Neuronal stem cell (in vitro differentiated cells): ENCODE data around the gene ZNF423.

Experiments used
- DNase-seq: peaks from one replicate; pipeline ENCODE4 v3.0.0-alpha.2; 2013; ENCODE audit warnings: low spot score
- H2AFZ ChIP-seq: one replicate; pipeline ENCODE4 v1.6.1; 2013; ENCODE audit warnings: mild to moderate bottlenecking, low read length, inconsistent platforms
- H2AK5ac ChIP-seq: 2 replicates; pipeline ENCODE4 v1.6.1; 2013; ENCODE audit warnings: low read depth, mild to moderate bottlenecking, inconsistent platforms, low read length, moderate library complexity, mixed read lengths
- H2BK120ac ChIP-seq: 2 replicates; pipeline ENCODE4 v1.6.1; 2013; ENCODE audit warnings: low read depth, mild to moderate bottlenecking, inconsistent platforms, low read length, moderate library complexity, mixed read lengths
- H2BK12ac ChIP-seq: one replicate; pipeline ENCODE4 v1.6.1; 2013; ENCODE audit warnings: low read length, inconsistent platforms
- H2BK15ac ChIP-seq: 2 replicates; pipeline ENCODE4 v1.6.1; 2013; ENCODE audit warnings: mild to moderate bottlenecking, low read length, inconsistent platforms, mixed read lengths
- H2BK5ac ChIP-seq: one replicate; pipeline ENCODE4 v1.6.1; 2013; ENCODE audit warnings: inconsistent platforms, mild to moderate bottlenecking, low read length, moderate library complexity
- H3K14ac ChIP-seq: one replicate; pipeline ENCODE4 v1.6.1; 2013; ENCODE audit warnings: low read length, inconsistent platforms
- H3K18ac ChIP-seq: 2 replicates; pipeline ENCODE4 v1.6.1; 2013; ENCODE audit warnings: low read length, inconsistent platforms
- H3K23ac ChIP-seq: 2 replicates; pipeline ENCODE4 v1.6.1; 2013; ENCODE audit warnings: low read depth, mild to moderate bottlenecking, mixed read lengths, low read length, inconsistent platforms; ENCODE audit not compliant: poor library complexity
- H3K27ac ChIP-seq: replicated peaks from 3 replicates; pipeline ENCODE4 v1.5.1; 2013; ENCODE audit warnings: low read length, inconsistent platforms
- H3K27me3 ChIP-seq, 3 experiments: 2 replicates each; pipeline ENCODE4 v1.6.1; 2013; ENCODE audit warnings: low read length in 3 of 3, mild to moderate bottlenecking in 2 of 3, inconsistent platforms in 1 of 3, low read depth in 1 of 3, mixed read lengths in 1 of 3, moderate library complexity in 1 of 3; ENCODE audit not compliant: control insufficient read depth in 3 of 3, insufficient read depth in 3 of 3
- H3K36me3 ChIP-seq, 2 donors: replicated peaks in 1 of 2; 2 replicates each; pipeline ENCODE4 v1.6.1; 2013; ENCODE audit warnings: low read length in 2 of 2; ENCODE audit not compliant: control insufficient read depth in 2 of 2, insufficient read depth in 2 of 2
- H3K4ac ChIP-seq: 2 replicates; pipeline ENCODE4 v1.6.1; 2013; ENCODE audit warnings: inconsistent platforms, mild to moderate bottlenecking, low read length, moderate library complexity
- H3K4me1 ChIP-seq, 2 donors: 1 replicate in 1 of 2; 2 replicates in 1 of 2; pipeline ENCODE4 v1.6.1; 2013; ENCODE audit warnings: low read length in 2 of 2, low read depth in 1 of 2; ENCODE audit not compliant: control insufficient read depth in 2 of 2, insufficient read depth in 1 of 2
- H3K4me2 ChIP-seq: one replicate; pipeline ENCODE4 v1.6.1; 2013; ENCODE audit warnings: mild to moderate bottlenecking, low read length, inconsistent platforms; ENCODE audit not compliant: insufficient read depth, poor library complexity, severe bottlenecking
- H3K4me3 ChIP-seq, 2 donors: 2 replicates each; pipeline ENCODE4 v1.5.1; 2013; ENCODE audit warnings: low read length in 2 of 2, mild to moderate bottlenecking in 2 of 2, inconsistent platforms in 1 of 2, moderate library complexity in 1 of 2
- H3K79me1 ChIP-seq: one replicate; pipeline ENCODE4 v1.6.1; 2013; ENCODE audit warnings: low read depth, mild to moderate bottlenecking, inconsistent platforms, low read length, moderate library complexity
- H3K9ac ChIP-seq: one replicate; pipeline ENCODE4 v1.6.1; 2013; ENCODE audit warnings: mild to moderate bottlenecking, low read depth, low read length, inconsistent platforms; ENCODE audit not compliant: poor library complexity
- H3K9me3 ChIP-seq, 2 donors: replicated peaks in 1 of 2; 2 replicates each; pipeline versions ENCODE3 to v1.6.1; 2013; ENCODE audit warnings: low read length in 2 of 2, mild to moderate bottlenecking in 2 of 2, inconsistent platforms in 1 of 2, low read depth in 1 of 2, mixed read lengths in 1 of 2, moderate library complexity in 1 of 2; ENCODE audit not compliant: control insufficient read depth in 2 of 2, insufficient read depth in 1 of 2
- H4K8ac ChIP-seq: one replicate; pipeline ENCODE4 v1.6.1; 2013; ENCODE audit warnings: low read depth, mild to moderate bottlenecking, inconsistent platforms, low read length, moderate library complexity
- H4K91ac ChIP-seq: one replicate; pipeline ENCODE4 v1.6.1; 2013; ENCODE audit warnings: low read length, low read depth, mild to moderate bottlenecking, inconsistent platforms; ENCODE audit not compliant: poor library complexity
- WGBS, 2 donors: extraction: QIAGEN DNeasy Blood & Tissue Kit; methylation state at CpG; one replicate each; pipeline ENCODE4 v1.1.7; 2013; ENCODE audit warnings: missing lambda C conversion rate in 2 of 2, mixed read lengths in 1 of 2; ENCODE audit not compliant: insufficient read length in 2 of 2, insufficient replicate concordance in 1 of 2; ENCODE audit errors: extremely low coverage in 2 of 2; 5-methylcytosine and 5-hydroxymethylcytosine counted together

The ZNF423 gene

DNA sequence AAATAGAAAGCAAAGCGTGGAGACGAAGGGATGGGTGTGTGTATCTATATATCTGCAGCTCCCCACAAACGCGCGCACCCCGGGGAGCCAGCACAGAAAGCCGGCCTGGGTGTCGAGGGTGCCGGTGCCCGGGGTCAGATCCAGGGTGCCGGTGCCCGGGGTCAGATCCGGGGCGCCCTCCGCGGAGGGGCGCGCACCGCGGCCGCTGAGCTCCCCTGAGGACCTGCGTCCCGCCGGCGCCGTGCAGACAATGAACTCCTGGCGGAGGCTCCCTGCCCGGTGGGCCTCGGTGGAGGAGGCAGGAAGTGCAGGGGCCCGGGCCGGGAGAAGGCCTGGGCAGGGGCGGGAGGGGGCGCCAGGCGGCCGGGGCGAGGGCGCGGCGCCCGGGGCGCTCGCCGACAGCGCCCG lies 1.1 kb downstream of the ZNF423 start:
- Histone ChIP-seq H2BK5ac (peak overlapping the region; percentile 97), H4K91ac (no peak overlapping the region), H3K36me3 (peaks cover 0 to 9% of the 10 kb centered on the region in 2 donors), H3K9ac (peak overlapping the region; percentile 92), H4K8ac (no peak overlapping the region), H3K18ac (peak overlapping the region; percentile 100), H3K27ac (peak overlapping the region; percentile 84), H2AK5ac (peak overlapping the region; percentile 89), H3K4me2 (peak overlapping the region; percentile 81), H2BK12ac (no peak overlapping the region), H3K4ac (peak overlapping the region; percentile 31), H3K4me3 (peak overlapping the region; percentile 66 to 87), H3K9me3 (no peaks in the 10 kb centered on the region), H3K23ac (peak overlapping the region; percentile 53), H2BK15ac (no peak overlapping the region), H3K27me3 (peaks cover 0 to 21% (median 2%) of the 10 kb centered on the region in 3 experiments), H3K4me1 (peaks cover 24 to 59% of the 10 kb centered on the region in 2 donors), H3K79me1 (peaks cover 6% of the 10 kb centered on the region), H3K14ac (peak overlapping the region; percentile 99), H2AFZ (peak overlapping the region; percentile 26), H2BK120ac (peak overlapping the region; percentile 68)
- peak; percentile 37 for DNase-seq
- no CpG with 5 or more reads among the region's 45 CpGs for WGBS, 2 donors

DNA sequence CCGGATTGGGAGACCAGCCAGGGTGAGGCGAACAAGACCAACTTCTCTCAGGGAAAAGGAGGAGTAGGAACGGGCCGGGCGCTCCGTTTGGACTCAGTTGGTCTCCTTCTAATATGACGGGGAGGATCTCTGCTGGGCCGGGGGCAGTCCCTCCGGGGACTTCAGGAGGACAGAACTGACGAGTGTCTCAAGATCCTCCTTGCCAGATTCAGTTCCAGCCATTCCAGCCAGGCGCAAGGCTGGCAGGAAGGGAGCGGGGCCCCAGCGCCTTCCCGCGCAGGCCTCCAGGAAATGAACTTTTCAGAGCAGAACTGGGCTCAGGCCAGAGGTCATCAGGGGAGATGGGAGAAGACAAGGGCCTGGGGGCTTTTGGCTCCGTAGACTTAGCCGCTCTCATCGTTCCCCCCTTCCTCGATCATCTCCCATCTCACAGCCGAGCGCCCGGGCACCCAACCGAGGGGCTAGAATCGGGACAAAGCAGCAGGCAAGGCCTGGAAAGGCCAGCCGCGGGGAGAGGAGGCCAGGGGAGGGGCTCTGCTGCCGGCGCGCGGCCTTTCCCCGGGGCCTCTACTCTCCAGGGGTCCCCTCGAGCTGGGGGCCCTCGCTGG lies 1.6 kb downstream of the ZNF423 start:
- Histone ChIP-seq H3K4ac (peak overlapping the region; percentile 31), H2AK5ac (peak overlapping the region; percentile 89), H4K8ac (no peak overlapping the region), H3K23ac (peak overlapping the region; percentile 53), H3K27ac (peak overlapping the region; percentile 84), H3K14ac (peak overlapping the region; percentile 99), H3K9me3 (no peaks in the 10 kb centered on the region), H3K9ac (peak overlapping the region; percentile 73), H4K91ac (no peak overlapping the region), H2BK5ac (peak overlapping the region; percentile 97), H3K4me2 (peak overlapping the region; percentile 81), H2BK120ac (peak overlapping the region; percentile 68), H3K79me1 (peaks cover 6% of the 10 kb centered on the region), H2BK12ac (no peak overlapping the region), H2BK15ac (no peak overlapping the region), H3K4me3 (peak overlapping the region; percentile 66 to 87), H3K4me1 (peaks cover 24 to 59% of the 10 kb centered on the region in 2 donors), H3K27me3 (peaks cover 0 to 16% (median 2%) of the 10 kb centered on the region in 3 experiments), H2AFZ (peak overlapping the region; percentile 26), H3K36me3 (peaks cover 0 to 12% of the 10 kb centered on the region in 2 donors), H3K18ac (peak overlapping the region; percentile 95)
- peak; percentile 30 for DNase-seq
- no CpG with 5 or more reads among the region's 33 CpGs for WGBS, 2 donors

DNA sequence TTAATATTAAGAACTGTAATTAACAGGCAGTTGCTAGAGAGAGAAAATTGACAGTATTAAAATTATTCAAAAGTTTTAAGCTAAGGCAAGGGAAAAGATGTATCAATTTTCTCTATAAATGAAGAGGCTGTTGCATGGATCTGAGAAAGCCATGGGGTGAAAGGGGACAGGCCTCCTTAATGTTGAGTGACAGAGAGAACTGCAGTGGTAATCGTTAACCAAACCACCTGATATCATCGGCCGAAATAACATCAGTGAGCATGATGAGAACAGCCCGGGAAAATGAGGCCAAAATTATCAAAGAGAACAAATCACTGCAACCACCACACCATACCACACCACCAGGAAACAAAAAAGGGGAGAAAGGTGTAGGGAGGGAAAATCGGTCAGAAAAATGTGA lies 3.6 kb downstream of the ZNF423 start:
- Histone ChIP-seq H3K36me3 (peaks cover 2 to 31% of the 10 kb centered on the region in 2 donors), H2BK12ac (no peak overlapping the region), H3K18ac (no peak overlapping the region), H3K27me3 (peaks cover 0 to under 1% (median 0%) of the 10 kb centered on the region in 3 experiments), H3K23ac (no peak overlapping the region), H2AFZ (no peak overlapping the region), H3K9ac (no peak overlapping the region), H2BK15ac (no peak overlapping the region), H3K4me1 (peaks cover 21 to 55% of the 10 kb centered on the region in 2 donors), H4K8ac (no peak overlapping the region), H2AK5ac (no peak overlapping the region), H3K4ac (no peak overlapping the region), H2BK5ac (no peak overlapping the region), H3K14ac (no peak overlapping the region), H2BK120ac (no peak overlapping the region), H3K4me3 (peak overlapping the region in 1 of 2 donors; percentile 66), H3K27ac (no peak overlapping the region), H4K91ac (no peak overlapping the region), H3K79me1 (peaks cover 5% of the 10 kb centered on the region), H3K9me3 (no peaks in the 10 kb centered on the region), H3K4me2 (no peak overlapping the region)
- no peak for DNase-seq
- no CpG with 5 or more reads among the region's 5 CpGs for WGBS, 2 donors

DNA sequence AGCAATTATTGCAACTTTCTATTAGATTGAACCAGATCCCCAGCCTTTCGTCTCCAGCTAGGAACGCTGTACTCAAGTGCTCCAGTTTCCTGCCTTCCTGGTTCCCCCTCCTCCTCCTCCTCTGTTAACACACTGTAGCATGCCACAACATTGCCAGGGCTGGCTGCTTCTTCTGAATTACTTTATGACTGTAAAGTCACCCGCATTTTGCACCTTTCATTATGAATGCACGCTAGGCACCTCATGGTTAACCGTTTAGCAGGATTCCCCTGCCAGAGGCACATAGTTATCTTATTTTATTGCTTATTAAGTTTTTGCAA lies 4.5 kb downstream of the ZNF423 start:
- Histone ChIP-seq H2AK5ac (no peak overlapping the region), H3K79me1 (peaks cover under 1% of the 10 kb centered on the region), H3K9ac (no peak overlapping the region), H3K23ac (no peak overlapping the region), H3K4ac (no peak overlapping the region), H3K18ac (no peak overlapping the region), H3K27ac (no peak overlapping the region), H3K4me1 (peaks cover 22 to 55% of the 10 kb centered on the region in 2 donors), H3K4me3 (peak overlapping the region in 1 of 2 donors; percentile 66), H2BK12ac (no peak overlapping the region), H2BK5ac (no peak overlapping the region), H3K14ac (no peak overlapping the region), H4K91ac (no peak overlapping the region), H2BK15ac (no peak overlapping the region), H3K36me3 (peaks cover 2 to 39% of the 10 kb centered on the region in 2 donors), H4K8ac (no peak overlapping the region), H3K9me3 (no peaks in the 10 kb centered on the region), H2BK120ac (no peak overlapping the region), H3K4me2 (no peak overlapping the region), H3K27me3 (no peaks in the 10 kb centered on the region), H2AFZ (no peak overlapping the region)
- DNase-seq = no peak
- WGBS, 2 donors = no CpG with 5 or more reads among the region's 5 CpGs
